Chondrocyte (in vitro differentiated cells): Measurements from ENCODE around the gene F2R. TPM values are rescaled to one million over a fixed set of nuclear protein-coding genes. Genes with fewer than 3 reads are reported as not detected.

Experiments used
- DNase-seq: peaks from one replicate; pipeline ENCODE4 v3.0.0; 2021; ENCODE audit warnings: mixed read lengths, low spot score
- H3K27ac Mint-ChIP-seq: one replicate; pipeline ENCODE4 v1.8.0; 2021; ENCODE audit warnings: mild to moderate bottlenecking, moderate library complexity, mixed read lengths; ENCODE audit not compliant: unreplicated experiment
- H3K27me3 Mint-ChIP-seq: 2 replicates; pipeline ENCODE4 v1.8.0; 2021; ENCODE audit warnings: low read depth, mixed read lengths
- H3K36me3 Mint-ChIP-seq: 2 replicates; pipeline ENCODE4 v1.8.0; 2021; ENCODE audit warnings: low read depth, mixed read lengths
- H3K4me1 Mint-ChIP-seq: 2 replicates; pipeline ENCODE4 v1.8.0; 2021; ENCODE audit warnings: low read depth, mild to moderate bottlenecking, mixed read lengths
- H3K4me3 Mint-ChIP-seq: one replicate; pipeline ENCODE4 v1.8.0; 2021; ENCODE audit warnings: mild to moderate bottlenecking, moderate library complexity, mixed read lengths; ENCODE audit not compliant: unreplicated experiment
- H3K9me3 Mint-ChIP-seq: 2 replicates; pipeline ENCODE4 v1.8.0; 2021; ENCODE audit warnings: low read depth, mixed read lengths
- total RNA-seq: library from RNA; stranded (reverse); gene quantifications from 3 replicates; pipeline ENCODE4 v1.2.1, GENCODE V29; 2021
- TF ChIP-seq, protein P1 (sequence below): fragments of 200-600 bp; sonication (generic); IDR thresholded peaks from 2 replicates; pipeline ENCODE4 v1.5.0; 2021; ENCODE audit warnings: antibody characterized with exemption, mild to moderate bottlenecking, moderate library complexity

F2R gene
- total RNA-seq, 1 donor from 2014 or later, result 126 TPM

DNA sequence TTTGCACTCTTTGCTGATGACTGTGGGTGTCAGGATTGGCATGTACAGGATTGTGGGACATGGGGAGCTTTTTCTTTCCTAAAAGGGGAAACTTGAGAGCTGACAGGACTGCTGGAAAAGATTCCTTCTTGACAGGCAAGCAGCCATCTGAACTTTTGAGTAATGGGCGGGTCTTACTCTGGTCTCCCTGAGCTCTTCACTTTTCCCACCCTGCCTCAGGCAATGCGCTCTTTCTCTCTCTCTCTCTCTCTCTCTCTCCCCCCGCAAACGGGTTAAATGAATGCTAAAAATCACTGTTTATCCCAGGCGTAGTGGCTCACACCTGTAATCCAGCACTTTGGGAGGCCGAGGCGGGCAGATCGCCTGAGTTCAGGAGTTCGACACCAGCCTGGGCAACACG, 65.8 kb downstream of the F2R start:
- TF ChIP-seq, protein P1, sequence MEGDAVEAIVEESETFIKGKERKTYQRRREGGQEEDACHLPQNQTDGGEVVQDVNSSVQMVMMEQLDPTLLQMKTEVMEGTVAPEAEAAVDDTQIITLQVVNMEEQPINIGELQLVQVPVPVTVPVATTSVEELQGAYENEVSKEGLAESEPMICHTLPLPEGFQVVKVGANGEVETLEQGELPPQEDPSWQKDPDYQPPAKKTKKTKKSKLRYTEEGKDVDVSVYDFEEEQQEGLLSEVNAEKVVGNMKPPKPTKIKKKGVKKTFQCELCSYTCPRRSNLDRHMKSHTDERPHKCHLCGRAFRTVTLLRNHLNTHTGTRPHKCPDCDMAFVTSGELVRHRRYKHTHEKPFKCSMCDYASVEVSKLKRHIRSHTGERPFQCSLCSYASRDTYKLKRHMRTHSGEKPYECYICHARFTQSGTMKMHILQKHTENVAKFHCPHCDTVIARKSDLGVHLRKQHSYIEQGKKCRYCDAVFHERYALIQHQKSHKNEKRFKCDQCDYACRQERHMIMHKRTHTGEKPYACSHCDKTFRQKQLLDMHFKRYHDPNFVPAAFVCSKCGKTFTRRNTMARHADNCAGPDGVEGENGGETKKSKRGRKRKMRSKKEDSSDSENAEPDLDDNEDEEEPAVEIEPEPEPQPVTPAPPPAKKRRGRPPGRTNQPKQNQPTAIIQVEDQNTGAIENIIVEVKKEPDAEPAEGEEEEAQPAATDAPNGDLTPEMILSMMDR, result no peak
- DNase-seq, result no peak
- Mint-ChIP-seq H3K9me3 (no peaks in the 10 kb centered on the region), H3K27ac (no peak overlapping the region), H3K36me3 (no peaks in the 10 kb centered on the region), H3K4me1 (peaks cover 18% of the 10 kb centered on the region), H3K27me3 (no peaks in the 10 kb centered on the region), H3K4me3 (no peak overlapping the region)

DNA sequence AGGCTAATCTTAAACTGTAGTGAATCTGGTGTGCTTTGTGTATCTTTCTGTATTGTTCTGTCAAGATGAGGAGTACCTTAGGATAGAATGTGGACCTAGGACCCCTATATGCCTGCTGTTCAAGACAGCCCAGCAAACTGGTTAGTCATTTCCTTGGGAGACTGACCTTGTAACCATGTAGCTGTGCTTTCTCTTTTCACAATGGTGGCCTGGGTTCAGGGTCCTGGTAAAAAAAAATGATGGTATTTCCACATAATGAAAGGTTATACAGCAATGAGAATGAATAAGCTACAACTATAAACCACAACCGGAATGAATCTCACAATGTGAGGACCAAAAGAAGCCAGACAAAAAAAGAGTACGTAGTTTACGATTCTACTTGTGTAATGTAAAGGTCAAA, 66.5 kb downstream of the F2R start:
- no peaks in the 10 kb centered on the region for H3K36me3 Mint-ChIP-seq
- H3K27me3 Mint-ChIP-seq, result no peaks in the 10 kb centered on the region
- no peak overlapping the region for H3K27ac Mint-ChIP-seq
- TF ChIP-seq, protein P1, result no peak
- peaks cover 25% of the 10 kb centered on the region for H3K4me1 Mint-ChIP-seq
- no peaks in the 10 kb centered on the region for H3K9me3 Mint-ChIP-seq
- DNase-seq, result no peak
- no peak overlapping the region for H3K4me3 Mint-ChIP-seq

Other genes with a start within 250 kb of the F2R start
- gene F2RL2, start 92.7 kb upstream of the F2R start, total RNA-seq, result 7.9 to 31.3 TPM (median 8.4 TPM) in 3 replicates
- gene F2RL1, start 102.9 kb downstream of the F2R start, total RNA-seq, result 1.2 to 1.9 TPM (median 1.9 TPM) in 3 replicates
- not detected in 3 replicates for gene S100Z, start 133.9 kb downstream of the F2R start, total RNA-seq
- gene CRHBP, start 236.9 kb downstream of the F2R start, total RNA-seq, result 0.40 TPM in 1 of 3 replicates, not detected in the others